Occipital lobe (tissue), 2 donors: ENCODE results near the gene KRTAP10-7. TPM values are rescaled to one million over a fixed set of nuclear protein-coding genes. Genes with fewer than 3 reads are reported as not detected.
"Not testable (repeated sequence)": the region's sequence is repeated elsewhere in the genome, so short reads cannot be mapped to it uniquely, and the experiment has no call there.

Source experiments
- DNase-seq: peaks from one replicate; lab custom pipeline; 2025; lab: John Stamatoyannopoulos, UW
- total RNA-seq: library from RNA; depleted of rRNA; stranded (reverse); fragments of >200 nt; gene quantifications from one replicate; pipeline ENCODE4 v1.2.3, GENCODE V29; 2014

KRTAP10-7 gene
- total RNA-seq, 1 donor from 2014 or later, result not detected

- no peak for DNase-seq
Measured at GRCh38 chr21:44632067-44632466, 31.7 kb downstream of the KRTAP10-7 start.

- DNase-seq, result no peak
Measured at GRCh38 chr21:44636209-44637017, 36.0 kb downstream of the KRTAP10-7 start.

DNA sequence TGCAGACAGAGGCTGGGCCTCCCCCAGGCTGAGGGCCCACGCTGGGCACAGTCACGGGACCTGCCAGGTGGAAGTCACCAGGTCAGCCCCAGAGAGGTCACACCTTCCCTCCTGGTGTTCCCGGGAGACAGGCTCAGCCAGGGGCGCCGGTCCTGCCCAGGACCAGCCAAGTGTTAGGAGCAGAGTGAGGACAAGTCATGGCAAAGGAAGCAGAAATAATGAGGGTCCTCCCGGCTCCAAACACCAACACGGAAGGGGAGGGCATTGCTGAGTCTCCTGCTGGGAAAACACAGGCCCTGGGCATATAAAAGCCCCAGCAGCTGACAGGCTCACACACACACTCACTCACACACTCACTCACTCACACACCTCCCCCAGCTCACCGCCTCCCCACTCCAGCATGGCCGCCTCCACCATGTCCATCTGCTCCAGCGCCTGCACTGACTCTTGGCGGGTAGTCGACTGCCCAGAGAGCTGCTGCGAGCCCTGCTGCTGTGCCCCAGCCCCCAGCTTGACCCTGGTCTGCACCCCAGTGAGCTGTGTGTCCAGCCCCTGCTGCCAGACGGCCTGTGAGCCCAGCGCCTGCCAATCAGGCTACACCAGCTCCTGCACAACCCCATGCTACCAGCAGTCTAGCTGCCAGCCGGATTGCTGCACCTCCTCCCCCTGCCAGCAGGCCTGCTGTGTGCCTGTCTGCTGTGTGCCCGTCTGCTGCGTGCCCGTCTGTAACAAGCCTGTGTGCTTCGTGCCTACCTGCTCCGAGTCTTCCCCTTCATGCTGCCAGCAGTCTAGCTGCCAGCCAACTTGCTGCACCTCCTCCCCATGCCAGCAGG lies 36.8 kb downstream of the KRTAP10-7 start, which contains the start of gene KRTAP10-10:
TSS of gene KRTAP10-10 (plus strand) at position 339 of the 833 bp plus-strand sequence. CDS start at position 401, 62 bp downstream.
- no peak for DNase-seq

- not testable (repeated sequence) for DNase-seq
Measured at GRCh38 chr21:44637851-44638348, 37.5 kb downstream of the KRTAP10-7 start.

DNA sequence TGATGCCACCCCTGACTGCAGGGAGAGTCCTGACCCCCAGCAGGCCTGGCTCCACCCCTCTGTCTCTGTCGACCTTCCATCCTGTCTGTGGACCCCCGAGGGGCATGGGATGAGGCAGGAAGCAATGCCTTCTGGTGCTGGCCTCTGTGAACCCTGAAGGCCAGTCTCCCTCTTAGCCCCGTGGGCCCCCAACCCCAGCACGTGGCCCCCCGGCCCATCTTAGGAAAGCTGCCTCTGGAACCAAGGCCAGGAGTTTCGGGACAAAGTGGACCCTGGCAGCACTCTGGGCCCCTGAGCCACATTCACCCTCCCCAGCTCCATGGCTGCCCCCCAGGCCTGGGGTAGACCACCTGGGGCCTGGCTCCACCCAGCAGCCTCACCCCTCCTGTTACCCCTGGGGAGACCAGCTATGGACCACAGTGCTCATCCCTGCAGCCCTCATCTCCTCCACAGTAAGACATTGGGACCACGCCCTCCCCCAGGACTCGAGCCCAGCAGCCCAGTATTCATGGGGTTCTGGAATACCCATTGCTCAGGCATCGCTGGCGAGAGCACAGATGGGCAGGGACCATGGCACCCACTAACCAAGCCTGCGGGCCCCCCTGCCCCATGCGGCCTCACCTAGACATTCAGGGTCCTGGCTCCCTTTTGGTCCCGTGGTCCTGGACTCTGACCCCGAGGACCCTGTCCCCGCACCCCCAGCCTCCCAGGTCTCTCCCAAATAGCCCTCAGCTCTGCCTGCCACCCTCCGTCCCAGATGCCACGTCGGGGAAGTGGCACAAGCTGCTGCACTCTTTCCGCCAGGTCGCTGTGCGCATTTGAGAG lies 38.3 kb downstream of the KRTAP10-7 start:
- DNase-seq, result not testable (repeated sequence)

GRCh38 chr21:44639331-44639655 lies 38.9 kb downstream of the KRTAP10-7 start:
- no peak for DNase-seq

DNA sequence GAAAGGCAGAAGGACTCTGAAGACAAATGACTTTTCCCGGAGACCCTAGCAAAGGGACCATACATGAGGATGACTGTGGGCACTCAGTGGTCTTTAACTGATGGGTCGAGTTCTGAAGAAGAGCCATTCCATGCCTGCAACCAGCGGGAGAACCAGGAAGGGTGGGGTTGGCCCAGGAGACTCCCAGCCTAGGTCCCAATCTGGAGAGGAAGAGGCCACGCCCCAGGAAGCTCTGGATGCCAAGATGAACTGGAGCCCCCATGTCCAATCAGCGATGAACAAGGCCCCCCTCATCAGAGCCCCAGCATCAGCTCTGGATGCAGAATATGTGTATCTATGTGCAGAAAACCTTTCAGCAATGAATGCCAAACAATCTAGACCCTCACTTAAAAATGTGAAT lies 40.4 kb downstream of the KRTAP10-7 start:
- DNase-seq, result no peak

- DNase-seq, result no peak
Measured at GRCh38 chr21:44643741-44644310, 43.4 kb downstream of the KRTAP10-7 start.

DNA sequence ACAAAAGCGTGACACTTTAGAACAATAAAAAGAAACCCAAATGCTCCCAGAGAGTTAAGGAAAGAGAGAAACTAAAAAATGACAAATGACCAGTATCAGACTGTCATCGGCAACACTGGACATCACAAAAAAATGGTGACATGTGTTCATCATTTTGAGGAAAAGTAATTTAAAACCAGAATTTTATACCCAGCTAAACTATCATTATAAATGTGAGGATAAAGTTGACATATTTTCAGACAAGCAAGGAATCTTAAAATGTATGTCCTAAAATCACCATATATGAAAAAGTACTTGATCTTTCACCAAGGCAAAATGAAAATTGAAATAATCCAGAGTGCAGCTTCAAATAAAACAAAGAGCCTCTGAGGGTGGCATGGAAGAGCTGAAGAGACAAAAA lies 44.5 kb downstream of the KRTAP10-7 start:
- DNase-seq, result no peak

DNA sequence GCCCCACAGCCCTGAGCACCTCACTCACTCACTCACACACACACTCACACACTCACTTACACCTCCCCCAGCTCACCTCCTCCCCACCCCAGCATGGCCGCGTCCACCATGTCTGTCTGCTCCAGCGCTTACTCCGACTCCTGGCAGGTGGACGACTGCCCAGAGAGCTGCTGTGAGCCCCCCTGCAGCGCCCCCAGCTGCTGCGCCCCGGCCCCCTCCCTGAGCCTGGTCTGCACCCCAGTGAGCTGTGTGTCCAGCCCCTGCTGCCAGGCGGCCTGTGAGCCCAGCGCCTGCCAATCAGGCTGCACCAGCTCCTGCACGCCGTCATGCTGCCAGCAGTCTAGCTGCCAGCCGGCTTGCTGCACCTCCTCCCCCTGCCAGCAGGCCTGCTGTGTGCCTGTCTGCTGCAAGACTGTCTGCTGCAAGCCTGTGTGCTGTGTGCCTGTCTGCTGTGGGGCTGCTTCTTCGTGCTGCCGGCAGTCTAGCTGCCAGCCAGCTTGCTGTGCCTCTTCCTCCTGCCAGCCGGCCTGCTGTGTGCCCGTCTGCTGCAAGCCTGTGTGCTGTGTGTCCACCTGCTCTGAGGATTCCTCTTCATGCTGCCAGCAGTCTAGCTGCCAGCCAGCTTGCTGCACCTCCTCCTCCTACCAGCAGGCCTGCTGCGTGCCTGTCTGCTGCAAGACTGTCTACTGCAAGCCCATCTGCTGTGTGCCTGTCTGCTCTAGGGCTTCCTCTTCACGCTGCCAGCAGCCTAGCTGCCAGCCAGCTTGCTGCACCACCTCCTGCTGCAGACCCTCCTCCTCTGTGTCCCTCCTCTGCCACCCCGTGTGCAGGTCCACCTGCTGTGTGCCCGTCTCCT lies 46.2 kb downstream of the KRTAP10-7 start, which contains the start of gene KRTAP10-11:
TSS of gene KRTAP10-11 (plus strand) at position 49 of the 856 bp plus-strand sequence. CDS start at position 94, 45 bp downstream.
- not testable (repeated sequence) for DNase-seq

- DNase-seq, result no peak
Measured at GRCh38 chr21:44647222-44647552, 46.8 kb downstream of the KRTAP10-7 start.

DNA sequence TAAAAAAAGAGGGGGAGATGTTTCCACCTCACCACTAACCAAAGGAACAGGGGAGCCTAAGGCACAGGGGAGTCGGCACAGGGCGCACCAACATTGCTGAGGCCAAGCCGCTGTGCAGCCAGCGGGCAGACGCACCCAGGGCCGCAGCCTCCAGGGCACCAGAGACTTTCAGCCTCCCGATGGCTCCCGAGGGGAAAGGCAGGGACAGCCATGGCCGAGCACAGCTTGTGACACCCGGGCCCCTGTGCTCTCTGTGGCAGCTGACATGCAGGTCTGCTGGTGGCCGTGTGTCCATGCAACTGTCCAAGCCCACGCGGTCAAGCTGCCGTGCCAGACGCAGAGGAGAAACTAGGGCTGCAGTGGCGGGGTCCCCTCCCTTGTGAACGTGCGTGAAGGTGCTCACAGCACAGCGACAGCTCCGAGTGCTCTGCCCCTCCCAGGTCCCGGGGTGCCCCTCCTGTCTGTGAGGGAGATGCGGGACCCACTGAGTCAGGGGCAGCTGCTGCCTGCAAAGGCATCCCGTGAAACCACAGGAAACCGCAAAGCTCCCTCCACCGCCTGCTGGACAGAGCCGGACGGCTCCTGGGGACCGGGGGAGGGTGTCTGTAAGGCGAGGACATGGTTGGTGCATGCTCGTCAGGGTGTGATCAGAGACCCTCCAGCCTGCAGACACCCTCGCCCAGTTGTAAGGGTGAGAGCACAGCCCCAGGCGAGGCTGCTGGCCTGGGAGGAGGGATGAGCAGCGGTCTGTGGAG lies 48.3 kb downstream of the KRTAP10-7 start:
- no peak for DNase-seq

DNA sequence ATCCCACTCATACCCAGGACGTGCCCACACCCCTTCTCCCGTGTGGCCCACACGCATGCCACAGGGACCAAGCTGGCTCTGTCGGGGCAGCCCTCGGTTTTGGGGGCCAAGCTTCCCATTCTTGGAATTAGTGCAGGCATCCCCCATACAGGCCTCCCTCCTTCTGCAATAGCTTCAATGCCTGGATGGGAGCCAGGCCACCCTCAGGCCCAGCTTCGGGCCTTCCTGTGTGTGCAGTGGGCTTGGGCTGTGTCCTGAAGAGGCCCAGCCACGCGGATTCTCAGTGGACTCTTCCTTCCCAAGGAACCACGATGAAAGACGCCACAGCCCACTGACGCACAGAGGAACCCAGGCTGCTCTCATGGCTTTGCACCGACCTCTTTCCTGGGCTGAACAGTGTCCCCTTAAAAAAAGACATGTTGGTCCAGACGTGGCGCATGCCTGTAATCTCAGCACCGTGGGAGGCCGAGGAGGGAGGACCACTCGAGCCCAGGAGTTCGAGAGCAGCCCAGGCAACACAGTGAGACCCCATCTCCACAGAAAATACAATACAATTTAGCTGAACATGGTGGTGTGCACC lies 49.2 kb downstream of the KRTAP10-7 start:
- no peak for DNase-seq

DNA sequence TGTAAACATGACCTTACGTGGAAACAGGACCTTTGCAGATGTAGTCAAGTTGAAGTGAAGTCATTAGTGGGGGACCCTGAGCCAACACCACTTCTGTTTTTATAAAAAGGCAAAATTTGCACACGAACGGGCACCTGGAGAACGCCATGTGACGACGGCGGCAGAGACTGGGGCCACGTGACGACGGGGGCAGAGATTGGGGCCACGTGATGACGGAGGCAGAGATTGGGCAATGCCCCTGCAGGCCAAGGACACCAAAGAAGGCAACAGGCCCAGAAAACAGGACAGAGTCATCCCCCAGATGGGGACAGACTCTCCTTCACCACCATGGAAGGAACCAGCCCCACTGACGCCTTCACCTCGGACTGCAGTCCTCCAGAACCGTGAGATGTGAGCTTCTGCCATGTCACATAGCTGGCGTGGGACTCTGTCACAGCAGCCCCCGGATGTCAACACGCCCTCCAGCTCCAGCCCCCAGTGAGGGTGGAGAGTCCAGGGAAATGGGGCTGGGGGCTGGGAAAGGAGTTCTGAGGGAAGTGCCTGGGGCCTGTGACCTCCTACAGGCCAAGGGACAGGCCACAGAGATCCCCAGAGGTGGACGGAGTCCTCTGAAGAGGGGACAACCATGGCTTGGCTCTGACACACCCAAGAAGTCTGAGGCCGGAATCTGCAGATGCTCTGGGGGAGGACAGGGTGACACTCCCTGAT lies 50.0 kb downstream of the KRTAP10-7 start:
- no peak for DNase-seq

- DNase-seq, result no peak
Measured at GRCh38 chr21:44650973-44651675, 50.7 kb downstream of the KRTAP10-7 start.
